Mesenchymal stem cell (in vitro differentiated cells and primary cell): ENCODE data around the gene ACTN4.
"Not testable (repeated sequence)": the region's sequence is repeated elsewhere in the genome, so short reads cannot be mapped to it uniquely, and the experiment has no call there.

ENCODE experiments used
- DNase-seq: peaks from one replicate; pipeline ENCODE4 v3.0.0-alpha.2; 2013
- H2AFZ ChIP-seq: one replicate; pipeline ENCODE4 v1.6.1; 2013; ENCODE audit warnings: low read depth, mild to moderate bottlenecking, control low read depth, inconsistent platforms, low read length, moderate library complexity
- H2AK5ac ChIP-seq: 2 replicates; pipeline ENCODE4 v1.6.1; 2013; ENCODE audit warnings: low read length, moderate library complexity, mild to moderate bottlenecking, inconsistent platforms; ENCODE audit not compliant: severe bottlenecking
- H2BK120ac ChIP-seq: one replicate; pipeline ENCODE4 v1.6.1; 2013; ENCODE audit warnings: low read depth, mild to moderate bottlenecking, inconsistent platforms, low read length, moderate library complexity
- H2BK12ac ChIP-seq, 2 experiments: one replicate each; pipeline ENCODE4 v1.6.1; 2013; ENCODE audit warnings: inconsistent platforms in 2 of 2, low read length in 2 of 2, mild to moderate bottlenecking in 2 of 2, moderate library complexity in 2 of 2, control low read depth in 1 of 2
- H2BK15ac ChIP-seq: one replicate; pipeline ENCODE4 v1.6.1; 2013; ENCODE audit warnings: mild to moderate bottlenecking, low read depth, inconsistent platforms; ENCODE audit not compliant: poor library complexity, severe bottlenecking
- H2BK5ac ChIP-seq: 2 replicates; pipeline ENCODE4 v1.6.1; 2013; ENCODE audit warnings: low read depth, mild to moderate bottlenecking, low read length, control low read depth, inconsistent platforms; ENCODE audit not compliant: poor library complexity, severe bottlenecking
- H3K14ac ChIP-seq, 2 experiments: one replicate each; pipeline ENCODE4 v1.6.1; 2013; ENCODE audit warnings: inconsistent platforms in 2 of 2, low read length in 2 of 2, control low read depth in 1 of 2, mild to moderate bottlenecking in 1 of 2, moderate library complexity in 1 of 2
- H3K18ac ChIP-seq, 2 experiments: one replicate each; pipeline ENCODE4 v1.6.1; 2013; ENCODE audit warnings: inconsistent platforms in 2 of 2, low read length in 2 of 2, control low read depth in 1 of 2, low read depth in 1 of 2, mild to moderate bottlenecking in 1 of 2
- H3K23ac ChIP-seq, 2 experiments: one replicate each; pipeline ENCODE4 v1.6.1; 2013; ENCODE audit warnings: inconsistent platforms in 2 of 2, low read length in 2 of 2, mild to moderate bottlenecking in 2 of 2, moderate library complexity in 2 of 2, control low read depth in 1 of 2
- H3K27ac ChIP-seq: 2 replicates; pipeline ENCODE4 v1.5.1; 2013; ENCODE audit warnings: mild to moderate bottlenecking, moderate library complexity, low read length, control low read depth, inconsistent platforms; ENCODE audit not compliant: poor library complexity, severe bottlenecking
- H3K27me3 ChIP-seq, 2 experiments: 2 replicates each; pipeline versions ENCODE4 v1.6.1 to v1.7.0; 2013; ENCODE audit warnings: low read length in 2 of 2, mild to moderate bottlenecking in 2 of 2, moderate library complexity in 2 of 2, control low read depth in 1 of 2, inconsistent platforms in 1 of 2; ENCODE audit not compliant: control insufficient read depth in 1 of 2, insufficient read depth in 1 of 2
- H3K36me3 ChIP-seq, 2 experiments: 2 replicates each; pipeline versions ENCODE4 v1.6.1 to v1.7.0; 2013; ENCODE audit warnings: low read length in 2 of 2, control low read depth in 1 of 2, inconsistent platforms in 1 of 2, low read depth in 1 of 2, mild to moderate bottlenecking in 1 of 2; ENCODE audit not compliant: insufficient read depth in 2 of 2, control insufficient read depth in 1 of 2
- H3K4ac ChIP-seq, 2 experiments: one replicate each; pipeline ENCODE4 v1.6.1; 2013; ENCODE audit warnings: inconsistent platforms in 2 of 2, low read length in 2 of 2, mild to moderate bottlenecking in 2 of 2, moderate library complexity in 2 of 2, control low read depth in 1 of 2, low read depth in 1 of 2
- H3K4me1 ChIP-seq: 2 replicates; pipeline ENCODE4 v1.6.1; 2013; ENCODE audit warnings: low read depth, low read length, control low read depth; ENCODE audit not compliant: control insufficient read depth, insufficient read depth
- H3K4me2 ChIP-seq: 2 replicates; pipeline ENCODE4 v1.6.1; 2013; ENCODE audit warnings: low read length, mild to moderate bottlenecking, inconsistent platforms; ENCODE audit not compliant: poor library complexity, severe bottlenecking
- H3K4me3 ChIP-seq, 2 experiments: 2 replicates each; pipeline versions ENCODE4 v1.5.1 to v1.7.0; 2013; ENCODE audit warnings: low read length in 2 of 2, mild to moderate bottlenecking in 2 of 2, control low read depth in 1 of 2, low read depth in 1 of 2; ENCODE audit not compliant: insufficient read depth in 1 of 2
- H3K79me1 ChIP-seq: replicated peaks from 2 replicates; pipeline ENCODE4 v1.6.1; 2013; ENCODE audit warnings: mild to moderate bottlenecking, control low read depth, low read length, inconsistent platforms; ENCODE audit not compliant: poor library complexity, severe bottlenecking
- H3K9ac ChIP-seq: 2 replicates; pipeline ENCODE4 v1.7.0; 2013; ENCODE audit warnings: mild to moderate bottlenecking, low read length, moderate library complexity
- H3K9me3 ChIP-seq: 2 replicates; pipeline ENCODE4 v1.7.0; 2013; ENCODE audit warnings: mild to moderate bottlenecking, low read length; ENCODE audit not compliant: control insufficient read depth
- H4K8ac ChIP-seq: one replicate; pipeline ENCODE4 v1.6.1; 2013; ENCODE audit warnings: inconsistent platforms, mild to moderate bottlenecking, low read length, moderate library complexity
- H4K91ac ChIP-seq: one replicate; pipeline ENCODE4 v1.6.1; 2013; ENCODE audit warnings: mild to moderate bottlenecking, low read length, inconsistent platforms
- WGBS: methylation state at CpG from one replicate; pipeline ENCODE4 v1.1.7; 2013; ENCODE audit warnings: mixed read lengths; 5-methylcytosine and 5-hydroxymethylcytosine counted together

ACTN4 gene

GRCh38 chr19:38770949-38771275, 123.5 kb downstream of the ACTN4 start:
- WGBS, result no CpG with 5 or more reads among the region's 22 CpGs
- H3K14ac ChIP-seq, DNase-seq, H2BK120ac ChIP-seq, H3K27me3 ChIP-seq, H3K4me3 ChIP-seq, H3K23ac ChIP-seq, H3K36me3 ChIP-seq, H3K18ac ChIP-seq, H2AFZ ChIP-seq, H3K9ac ChIP-seq, H3K4me2 ChIP-seq, H4K8ac ChIP-seq, H3K9me3 ChIP-seq, H3K79me1 ChIP-seq, H3K4me1 ChIP-seq, H4K91ac ChIP-seq, H2BK12ac ChIP-seq, H3K27ac ChIP-seq, H3K4ac ChIP-seq, H2BK5ac ChIP-seq, H2BK15ac ChIP-seq, H2AK5ac ChIP-seq: not testable (repeated sequence)

- DNase-seq, H3K14ac ChIP-seq, H3K4me3 ChIP-seq: not testable (repeated sequence)
These were observed 124.1 kb downstream of the ACTN4 start for GRCh38 chr19:38771569-38771968.

GRCh38 chr19:38773469-38774177, 126.2 kb downstream of the ACTN4 start, which contains the start of gene LGALS7:
LGALS7 (minus strand) TSS chr19:38773517; CDS start chr19:38773492, 25 bp downstream.
- no peak within 1 kb of the TSS for H2AK5ac ChIP-seq
- peaks cover 3% of the 10 kb centered on the region for H3K4me1 ChIP-seq
- no peak within 1 kb of the TSS for H3K27ac ChIP-seq
- no peak within 1 kb of the TSS for H4K8ac ChIP-seq
- no peak within 1 kb of the TSS for H3K18ac ChIP-seq
- no peak within 1 kb of the TSS for H3K4me2 ChIP-seq
- H3K4me3 ChIP-seq, result no peak within 1 kb of the TSS
- no peak within 1 kb of the TSS for H2AFZ ChIP-seq
- no peak within 1 kb of the TSS for H2BK5ac ChIP-seq
- no peak for DNase-seq
- peak within 1 kb of the TSS; percentile 19 for H2BK120ac ChIP-seq
- H3K14ac ChIP-seq, result no peak within 1 kb of the TSS
- H2BK15ac ChIP-seq, result peak within 1 kb of the TSS; percentile 67
- H3K27me3 ChIP-seq, result peaks cover 0 to 2% of the 10 kb centered on the region in 2 experiments
- H3K9me3 ChIP-seq, result no peaks in the 10 kb centered on the region
- H3K79me1 ChIP-seq, result no peaks in the 10 kb centered on the region
- peak within 1 kb of the TSS in 1 of 2 experiments; percentile 54 for H2BK12ac ChIP-seq
- no peaks in the 10 kb centered on the region for H3K36me3 ChIP-seq
- H4K91ac ChIP-seq, result no peak within 1 kb of the TSS
- 68% methylated on average over 3 of the region's 14 CpGs for WGBS
- no peak within 1 kb of the TSS for H3K9ac ChIP-seq
- H3K23ac ChIP-seq, result no peak within 1 kb of the TSS
- H3K4ac ChIP-seq, result no peak within 1 kb of the TSS

More at GRCh38 chr19:38771569-38771968, 124.1 kb downstream of the ACTN4 start:
- H2BK5ac ChIP-seq, H3K9ac ChIP-seq, H2AK5ac ChIP-seq, H2BK15ac ChIP-seq, H3K27me3 ChIP-seq, H3K79me1 ChIP-seq, H3K4me1 ChIP-seq, H3K23ac ChIP-seq, H2BK12ac ChIP-seq, H4K91ac ChIP-seq, H3K4ac ChIP-seq, H2BK120ac ChIP-seq, H3K9me3 ChIP-seq, H4K8ac ChIP-seq, H3K18ac ChIP-seq, H2AFZ ChIP-seq, H3K4me2 ChIP-seq, H3K36me3 ChIP-seq, H3K27ac ChIP-seq: not testable (repeated sequence)
- WGBS, result no CpG with 5 or more reads among the region's 30 CpGs

GRCh38 chr19:38774181-38774950, 126.9 kb downstream of the ACTN4 start:
- Histone ChIP-seq H2AFZ (no peak overlapping the region), H3K9me3 (no peaks in the 10 kb centered on the region), H3K36me3 (no peaks in the 10 kb centered on the region), H2AK5ac (no peak overlapping the region), H3K23ac (no peak overlapping the region), H3K27ac (no peak overlapping the region), H3K79me1 (no peaks in the 10 kb centered on the region), H4K8ac (no peak overlapping the region), H3K9ac (no peak overlapping the region), H3K4me1 (peaks cover 5% of the 10 kb centered on the region), H3K4me2 (no peak overlapping the region), H2BK15ac (no peak overlapping the region), H2BK5ac (no peak overlapping the region), H3K4me3 (no peak overlapping the region), H2BK12ac (peak overlapping the region in 1 of 2 experiments; percentile 54), H3K27me3 (peaks cover 0 to 5% of the 10 kb centered on the region in 2 experiments), H4K91ac (peak overlapping the region; percentile 43), H3K14ac (no peak overlapping the region), H3K4ac (no peak overlapping the region), H3K18ac (no peak overlapping the region), H2BK120ac (peak overlapping the region; percentile 19)
- DNase-seq, result no peak
- 73% methylated on average over 7 of the region's 13 CpGs for WGBS
